ENCODE results near the gene NTNG1.

Gene NTNG1

DNA sequence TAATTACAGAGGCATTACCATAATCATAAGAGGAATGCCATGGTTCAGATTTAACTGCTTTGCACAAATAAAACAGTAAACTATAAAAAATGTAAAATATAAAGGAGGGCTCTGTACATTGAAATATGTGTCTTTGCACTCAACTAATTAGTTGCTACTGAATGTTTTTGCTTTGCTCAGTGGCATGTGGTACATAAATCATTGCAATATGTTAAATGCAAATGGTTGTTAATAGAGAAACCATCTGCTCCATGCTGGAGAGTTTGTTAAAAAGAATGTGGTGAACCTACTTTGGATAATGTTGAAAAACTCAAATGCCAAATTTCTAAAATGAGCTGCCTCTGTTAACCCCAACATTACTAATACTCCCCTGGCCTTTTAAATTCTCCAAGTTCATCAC lies 201.5 kb downstream of the NTNG1 start:
- no peak for DNase-seq (ENCODE audit: low spot score)

DNA sequence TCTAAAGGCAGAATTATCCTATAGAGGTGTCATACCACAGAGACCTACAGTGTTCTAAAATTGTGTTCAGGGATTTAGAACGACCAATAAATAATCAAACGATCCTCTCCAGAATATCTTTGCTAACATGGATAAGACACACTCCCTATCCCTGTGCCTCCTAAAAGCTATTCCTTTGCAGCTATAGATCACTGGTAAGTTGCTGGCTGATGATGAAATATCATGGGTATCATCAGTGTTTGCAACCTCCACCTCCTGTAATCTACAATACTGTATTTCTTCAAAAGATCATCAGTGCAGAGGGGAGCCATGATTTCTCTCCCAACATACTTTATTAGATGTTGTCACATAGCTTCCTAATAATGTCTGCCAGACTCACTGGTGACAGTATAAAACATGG lies 201.9 kb downstream of the NTNG1 start:
- DNase-seq (ENCODE audit: low spot score), result no peak

DNA sequence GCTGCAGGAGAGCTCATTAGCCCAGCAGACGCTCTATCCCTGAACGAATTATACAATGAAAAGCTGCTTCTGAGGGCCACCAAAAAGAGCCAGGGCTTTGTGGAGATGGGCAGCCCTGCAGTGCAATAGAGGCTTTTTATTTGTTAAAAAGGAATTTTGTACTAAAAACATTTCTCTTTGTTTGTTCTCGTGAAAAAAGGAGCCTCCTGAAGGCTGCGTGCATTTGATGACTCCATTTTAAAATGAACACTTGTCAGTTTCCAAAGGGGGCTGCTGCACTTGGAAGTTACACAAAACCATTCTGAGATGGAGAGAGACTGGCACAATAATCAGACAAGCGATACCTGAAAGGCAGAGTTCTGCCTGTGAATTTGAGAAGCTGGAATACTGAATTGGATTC lies 202.8 kb downstream of the NTNG1 start:
- DNase-seq (ENCODE audit: low spot score), result no peak

GRCh38 chr1:107344268-107344760 lies 203.5 kb downstream of the NTNG1 start:
- DNase-seq (ENCODE audit: low spot score), result no peak

- no peak for DNase-seq (ENCODE audit: low spot score)
Measured at GRCh38 chr1:107344836-107345235, 204.0 kb downstream of the NTNG1 start.

GRCh38 chr1:107352850-107353249 lies 212.0 kb downstream of the NTNG1 start:
- no peak for DNase-seq (ENCODE audit: low spot score)

- DNase-seq (ENCODE audit: low spot score), result no peak
Measured at GRCh38 chr1:107357376-107357775, 216.5 kb downstream of the NTNG1 start.

DNA sequence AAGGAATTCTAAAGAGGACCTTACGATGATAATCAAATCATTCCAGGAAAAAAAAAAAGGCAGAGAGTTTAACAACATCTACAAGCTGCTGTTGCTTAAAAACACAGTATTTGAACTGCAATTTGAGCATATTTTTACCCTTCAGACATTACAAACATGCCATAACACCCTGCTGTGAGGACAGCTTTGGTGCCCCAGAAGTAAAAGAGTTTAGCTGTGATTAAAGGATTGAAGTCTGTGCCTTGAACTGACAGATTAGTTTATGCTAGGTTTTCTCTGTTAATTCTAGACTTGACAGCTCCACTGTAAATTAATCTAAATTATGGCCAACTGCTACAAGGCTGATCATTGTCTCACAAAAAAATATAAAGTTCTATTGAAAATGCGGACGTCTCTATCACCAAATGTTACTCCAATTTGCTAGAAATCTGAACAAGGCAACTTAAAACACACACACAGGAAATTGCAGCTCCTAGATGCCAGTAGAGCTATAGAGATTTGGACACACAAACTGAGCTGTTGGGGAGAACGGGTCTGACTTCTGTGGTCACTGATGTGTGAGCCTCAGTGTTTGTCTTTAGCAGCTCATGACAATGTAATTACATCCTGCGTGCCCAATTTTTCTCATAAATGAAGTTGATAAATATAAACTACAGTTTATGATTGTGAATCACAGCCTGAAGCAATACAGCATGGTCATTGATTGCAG lies 217.9 kb downstream of the NTNG1 start:
- DNase-seq (ENCODE audit: low spot score), result no peak

DNA sequence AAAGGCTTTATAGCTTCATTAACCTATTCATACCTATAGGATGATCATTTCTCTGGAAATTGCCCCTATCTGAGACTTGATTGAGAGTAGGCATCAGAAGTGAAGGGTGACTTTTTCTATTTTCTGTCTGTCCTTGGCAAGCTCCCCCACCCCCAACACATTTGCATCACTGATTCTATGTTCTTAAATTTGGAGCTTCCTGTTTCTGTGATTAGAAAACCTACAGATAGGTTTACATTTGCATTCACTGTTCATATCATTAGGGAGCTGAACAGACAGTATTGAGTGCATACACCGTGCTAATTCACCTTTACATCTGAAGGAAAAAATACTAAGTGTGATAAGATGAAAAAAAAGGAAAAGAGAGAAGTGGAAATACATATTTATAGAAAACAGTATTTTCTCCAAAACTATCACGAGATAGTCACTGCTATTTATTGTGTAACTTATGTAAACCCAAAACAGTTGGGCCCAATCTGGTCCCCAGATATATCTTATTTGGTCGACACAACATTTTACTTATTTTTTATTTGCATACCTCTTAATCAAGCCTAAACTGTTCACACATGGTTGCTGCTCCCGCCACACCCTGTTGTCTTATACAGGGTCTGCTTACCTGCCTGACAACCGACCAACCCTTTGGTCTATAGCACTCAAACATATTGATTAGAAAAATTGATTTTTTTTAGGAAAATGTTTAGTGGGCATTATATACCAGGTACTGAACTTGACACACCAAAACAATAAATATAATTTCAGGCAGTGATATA lies 218.8 kb downstream of the NTNG1 start:
- DNase-seq (ENCODE audit: low spot score), result no peak

- DNase-seq (ENCODE audit: low spot score), result no peak
Measured at GRCh38 chr1:107362468-107363140, 221.8 kb downstream of the NTNG1 start.

DNA sequence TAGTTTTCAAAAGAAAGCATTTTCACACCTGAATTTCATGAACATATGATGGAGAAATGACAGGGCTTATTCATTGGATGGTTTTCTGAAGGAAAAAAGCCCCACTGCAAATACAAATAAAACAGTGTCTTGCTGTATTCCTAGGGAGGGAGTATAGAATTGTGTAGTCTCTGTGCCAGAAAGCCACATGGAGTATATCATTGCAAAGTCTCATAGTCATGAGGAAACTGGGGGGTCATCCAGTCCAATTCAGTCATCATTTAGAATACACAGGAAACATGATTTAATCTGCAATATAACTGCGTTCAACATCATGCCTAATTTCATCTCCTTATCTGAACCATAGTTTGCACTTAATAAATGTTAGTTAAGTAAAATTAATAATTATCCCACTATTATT lies 222.3 kb downstream of the NTNG1 start:
- DNase-seq (ENCODE audit: low spot score), result no peak

GRCh38 chr1:107365527-107366240 lies 224.8 kb downstream of the NTNG1 start:
- no peak for DNase-seq (ENCODE audit: low spot score)

DNA sequence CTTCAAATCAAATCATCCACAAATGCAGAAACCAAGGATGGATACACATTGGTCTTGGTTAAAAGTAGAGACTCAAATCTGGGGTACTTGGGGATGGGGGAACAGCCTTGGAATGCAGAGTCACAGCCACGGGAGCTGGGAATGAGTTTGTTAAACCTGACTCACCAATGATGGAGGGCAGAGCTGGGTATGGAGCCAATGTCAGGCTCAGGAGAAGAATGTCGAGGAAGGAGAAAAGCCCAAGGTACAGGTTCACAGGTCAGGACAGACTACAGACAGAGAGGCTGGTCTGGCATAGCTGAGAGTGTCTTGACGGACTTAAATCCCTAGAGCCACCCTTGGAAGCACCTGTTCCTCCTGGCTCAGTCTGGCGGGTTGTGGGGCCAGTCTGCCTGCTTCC lies 237.6 kb downstream of the NTNG1 start:
- DNase-seq (ENCODE audit: low spot score), result no peak

GRCh38 chr1:107378866-107379265 lies 238.0 kb downstream of the NTNG1 start:
- DNase-seq (ENCODE audit: low spot score), result no peak

- no peak for DNase-seq (ENCODE audit: low spot score)
Measured at GRCh38 chr1:107379826-107380225, 239.0 kb downstream of the NTNG1 start.

GRCh38 chr1:107389410-107390396 lies 248.9 kb downstream of the NTNG1 start:
- DNase-seq (ENCODE audit: low spot score), result no peak

GRCh38 chr1:107394301-107394700 lies 253.5 kb downstream of the NTNG1 start:
- DNase-seq (ENCODE audit: low spot score), result no peak

DNA sequence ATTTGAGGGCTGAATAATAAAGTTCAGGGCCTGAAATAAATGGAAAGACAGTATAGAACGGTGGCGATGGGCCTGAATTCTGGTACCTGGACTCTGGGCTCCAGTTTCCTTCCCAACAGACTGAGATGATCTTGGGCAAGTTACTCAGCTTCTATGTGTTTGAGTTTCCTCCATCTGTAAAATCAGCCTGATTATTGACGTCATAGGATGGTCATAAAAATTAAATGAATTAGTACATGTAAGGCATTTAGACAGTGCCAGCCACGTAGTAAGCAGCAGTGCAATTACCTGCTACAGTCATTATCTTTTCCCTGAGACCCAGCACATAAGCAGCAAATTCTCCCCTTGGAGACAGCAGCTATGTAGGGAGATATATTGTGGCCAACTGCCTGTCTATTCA lies 260.9 kb downstream of the NTNG1 start:
- no peak for DNase-seq (ENCODE audit: low spot score)

DNA sequence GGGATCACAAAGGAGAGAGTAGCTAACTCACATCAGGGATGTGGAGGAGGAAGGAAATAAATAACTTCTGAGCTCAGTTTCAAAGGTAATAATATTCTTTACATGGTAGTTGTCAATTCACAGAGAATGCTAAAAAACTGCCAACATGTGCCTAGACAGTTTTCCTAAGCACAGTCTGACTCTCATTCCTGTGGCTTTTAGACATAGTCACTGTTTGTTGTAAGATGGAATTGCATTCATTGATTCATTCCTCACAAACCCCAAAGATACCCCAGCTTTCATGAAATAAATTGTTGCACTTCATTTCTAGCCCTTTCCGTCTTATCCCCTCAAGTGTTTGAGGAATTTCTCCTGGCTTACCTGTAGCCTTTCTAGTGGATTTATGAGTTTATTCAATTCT lies 263.9 kb downstream of the NTNG1 start:
- DNase-seq (ENCODE audit: low spot score), result no peak

- DNase-seq (ENCODE audit: low spot score), result no peak
Measured at GRCh38 chr1:107405236-107405635, 264.4 kb downstream of the NTNG1 start.

- DNase-seq (ENCODE audit: low spot score), result no peak
Measured at GRCh38 chr1:107407011-107407410, 266.2 kb downstream of the NTNG1 start.
